H54 (cell line): ENCODE results near the gene PSMG3.

Experiments used
- DNase-seq: peaks from one replicate; pipeline ENCODE4 v3.0.0; 2011; ENCODE audit warnings: low spot score, mixed read lengths; ENCODE audit not compliant: insufficient read length
- FAIRE-seq: peaks from 3 replicates; lab custom pipeline; 2011; peaks lifted over from hg19 to GRCh38; lab: Jason Lieb, UNC
- POLR2A ChIP-seq: IDR thresholded peaks from 2 replicates; pipeline ENCODE4 v1.6.1; 2011; ENCODE audit warnings: low read depth, mild to moderate bottlenecking, low read length

PSMG3 gene

GRCh38 chr7:1579481-1580421, 9.9 kb upstream of the PSMG3 start:
- FAIRE-seq = no peak
- DNase-seq = peak; percentile 96
- no peak for TF ChIP-seq POLR2A

DNA sequence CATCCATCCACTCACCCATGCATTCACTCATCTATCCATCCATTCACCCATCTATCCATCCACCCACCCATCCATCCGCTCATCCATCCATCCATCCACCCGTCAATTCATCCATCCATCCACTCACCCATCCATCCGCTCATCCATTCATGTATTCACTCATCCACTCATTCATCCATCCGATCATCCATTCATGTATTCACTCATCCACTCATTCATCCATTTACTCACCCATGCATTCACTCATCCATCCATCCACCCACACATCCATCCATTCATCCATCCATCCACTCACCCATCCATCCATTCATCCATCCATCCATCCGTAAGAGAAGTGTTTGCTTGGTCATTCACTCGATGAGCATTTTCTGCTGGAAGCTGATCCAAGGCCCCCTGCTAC, 8.7 kb upstream of the PSMG3 start:
- FAIRE-seq (no peak), DNase-seq (no peak)
- no peak for TF ChIP-seq POLR2A

- no peak for TF ChIP-seq POLR2A
- FAIRE-seq (no peak), DNase-seq (no peak)
These were observed 6.9 kb upstream of the PSMG3 start for GRCh38 chr7:1576521-1577253.

- DNase-seq = no peak
- TF ChIP-seq POLR2A = no peak
- no peak for FAIRE-seq
These were observed 6.0 kb upstream of the PSMG3 start for GRCh38 chr7:1575809-1576208.

DNA sequence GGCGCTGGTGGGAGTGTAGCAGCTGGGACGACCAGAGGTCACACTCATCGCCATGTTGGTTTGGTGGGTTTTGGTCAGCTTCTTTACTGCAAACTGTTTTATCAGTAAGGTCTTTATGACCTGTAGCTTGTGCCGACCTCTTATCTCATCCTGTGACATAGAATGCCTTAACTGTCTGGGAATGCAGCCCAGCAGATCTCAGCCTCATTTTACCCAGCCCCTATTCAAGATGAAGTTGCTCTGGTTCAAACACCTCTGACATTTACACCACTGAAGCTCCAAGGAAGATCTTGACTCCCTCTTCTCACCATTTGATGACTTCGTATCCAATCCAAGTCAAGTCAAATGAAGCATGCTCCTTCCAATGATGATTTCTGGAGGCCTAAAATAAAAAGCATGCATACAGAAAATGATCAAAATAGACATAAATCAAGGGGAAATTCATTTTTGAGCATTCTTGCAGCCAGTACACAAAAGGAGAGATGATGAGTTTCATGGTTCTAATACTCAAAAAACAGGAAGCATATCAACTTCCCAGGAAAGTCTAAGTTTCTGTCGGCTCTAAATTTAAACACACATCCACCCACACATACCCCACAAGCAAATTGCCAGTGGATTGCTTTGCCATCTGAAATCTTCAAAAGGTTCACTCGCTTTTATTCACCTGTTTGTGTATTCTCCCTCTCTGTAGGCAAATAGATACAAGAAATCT, 2.4 kb upstream of the PSMG3 start:
- no peak for FAIRE-seq
- TF ChIP-seq POLR2A = no peak
- DNase-seq = no peak

DNA sequence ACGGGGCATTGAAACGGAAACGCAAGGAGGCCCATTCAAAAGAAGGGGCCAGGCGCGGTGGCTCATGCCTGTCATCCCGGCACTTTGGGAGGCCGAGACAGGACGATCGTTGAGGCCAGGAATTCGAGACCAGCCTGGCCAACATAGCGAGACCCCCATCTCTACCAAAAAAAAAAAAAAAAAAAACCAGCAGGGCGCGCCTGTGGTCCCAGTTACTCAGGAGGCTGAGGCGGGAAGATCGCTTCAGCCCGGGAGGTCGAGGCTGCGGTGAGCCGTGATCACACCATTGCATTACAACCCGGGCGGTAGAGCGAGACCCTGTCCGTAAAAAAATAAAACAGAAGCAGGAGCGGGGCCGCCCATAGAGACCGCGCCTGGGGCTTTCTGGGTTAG, 396 bp downstream of the PSMG3 start:
- no peak for FAIRE-seq
- no peak for DNase-seq
- no peak for TF ChIP-seq POLR2A

- FAIRE-seq (no peak), DNase-seq (peak; percentile 73)
- TF ChIP-seq POLR2A = 0 out of 2 replicates have a peak, but pooled peaks have one; percentile 25
These were observed 816 bp downstream of the PSMG3 start for GRCh38 chr7:1569016-1569415.

DNA sequence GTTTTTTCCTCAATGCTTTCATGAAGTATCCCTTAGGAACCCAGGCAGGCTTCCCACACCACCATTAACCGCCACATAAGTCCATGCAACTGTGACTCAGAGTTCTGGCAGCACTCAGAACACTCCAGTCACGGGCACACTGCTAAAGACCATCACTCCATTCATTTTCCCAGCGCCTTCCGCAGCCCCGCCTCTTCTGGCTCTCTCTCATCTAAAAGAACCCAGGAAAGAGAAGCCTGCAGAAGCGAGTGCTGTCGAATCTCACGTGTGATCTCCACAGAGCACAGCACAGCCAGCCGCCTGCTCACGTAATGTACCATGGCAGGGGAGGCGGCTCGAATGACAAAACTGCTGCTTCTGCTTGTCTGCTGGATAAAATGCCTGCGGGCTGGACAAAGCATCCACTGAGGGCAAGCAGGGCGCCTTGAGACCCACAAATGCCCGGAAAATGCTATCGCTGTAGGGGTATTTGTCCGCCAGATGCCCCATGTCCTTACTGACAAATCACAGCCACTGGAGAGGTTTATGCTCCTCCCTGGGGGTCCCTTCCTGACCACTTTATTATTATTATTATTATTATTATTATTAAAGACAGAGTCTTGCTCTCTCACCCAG, 1.8 kb downstream of the PSMG3 start:
- FAIRE-seq = peak; percentile 33

GRCh38 chr7:1567049-1567771, 2.6 kb downstream of the PSMG3 start:
- TF ChIP-seq POLR2A = no peak; the same call in 1 of the 2 replicates
- peak; percentile 99 for DNase-seq
- no peak for FAIRE-seq

More for the DNA sequence above, 1.8 kb downstream of the PSMG3 start:
- TF ChIP-seq POLR2A = 0 out of 2 replicates have a peak, but pooled peaks have one; percentile 18
- DNase-seq = peak; percentile 96

- no peak for TF ChIP-seq POLR2A
- DNase-seq (no peak), FAIRE-seq (no peak)
These were observed 3.2 kb downstream of the PSMG3 start for GRCh38 chr7:1566687-1567048.

GRCh38 chr7:1564603-1565022, 5.2 kb downstream of the PSMG3 start:
- FAIRE-seq = no peak
- DNase-seq = peak; percentile 83
- no peak for TF ChIP-seq POLR2A

DNA sequence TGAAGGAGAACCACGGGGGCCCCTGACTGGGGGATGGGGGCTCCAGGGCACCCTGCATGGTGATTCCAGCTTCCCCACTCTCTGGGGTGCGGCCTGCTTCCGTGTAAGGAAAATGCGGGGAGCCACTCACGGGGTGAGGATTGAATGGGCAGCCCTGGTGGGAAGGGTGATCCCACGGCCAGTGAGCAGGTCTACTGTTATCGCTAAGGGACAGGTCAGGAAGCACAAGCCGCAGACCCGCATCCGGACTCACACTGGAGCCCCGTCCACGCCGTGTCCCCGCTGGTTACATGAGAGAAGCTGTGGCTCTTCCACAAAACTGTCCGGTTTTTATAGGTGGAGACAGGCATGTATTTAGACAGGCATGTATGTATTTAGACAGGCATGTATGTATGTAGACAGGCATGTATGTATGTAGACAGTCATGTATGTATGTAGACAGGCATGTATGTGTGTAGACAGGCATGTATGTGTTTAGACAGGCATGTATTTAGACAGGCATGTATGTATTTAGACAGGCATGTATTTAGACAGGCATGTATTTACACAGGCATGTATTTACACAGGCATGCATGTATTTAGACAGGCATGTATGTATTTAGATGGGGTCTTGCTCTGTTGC, 5.7 kb downstream of the PSMG3 start:
- no peak for DNase-seq
- FAIRE-seq = no peak
- TF ChIP-seq POLR2A = no peak
